ENCODE measurements around the gene MICAL3.

MICAL3 gene

DNA sequence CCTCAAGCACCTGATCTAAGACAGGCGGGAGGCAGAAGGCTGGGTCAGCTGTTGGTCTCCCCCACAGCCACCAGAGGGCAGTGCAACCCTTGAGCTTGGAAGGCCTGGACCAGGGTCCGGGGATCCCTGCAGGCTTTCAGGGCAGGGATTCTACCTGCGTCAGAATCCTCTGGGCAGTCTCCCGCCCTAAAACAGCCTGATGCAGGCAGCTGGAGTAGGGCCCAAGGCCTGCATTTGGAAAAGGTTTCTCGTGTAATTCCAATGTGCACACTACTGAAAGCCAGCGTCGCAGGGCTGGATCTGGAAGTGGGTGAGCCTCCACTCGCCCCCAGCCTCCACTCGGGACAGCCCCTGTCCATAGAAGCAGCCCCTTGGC is 281.8 kb downstream of the MICAL3 start:
- peaks cover 21% of the 10 kb centered on the region for H3K4me1 ChIP-seq (ENCODE audit: low read length)
- peak overlapping the region; percentile 51 for H3K4me2 ChIP-seq (ENCODE audit: low read length)
- no peaks in the 10 kb centered on the region for H3K27me3 ChIP-seq (ENCODE audit: low read depth, low read length)
- peaks cover 56% of the 10 kb centered on the region for H4K20me1 ChIP-seq (ENCODE audit: insufficient read depth, low read length)
- no peak overlapping the region for H2AFZ ChIP-seq (ENCODE audit: low read depth, low read length)
- TF ChIP-seq, protein P1, sequence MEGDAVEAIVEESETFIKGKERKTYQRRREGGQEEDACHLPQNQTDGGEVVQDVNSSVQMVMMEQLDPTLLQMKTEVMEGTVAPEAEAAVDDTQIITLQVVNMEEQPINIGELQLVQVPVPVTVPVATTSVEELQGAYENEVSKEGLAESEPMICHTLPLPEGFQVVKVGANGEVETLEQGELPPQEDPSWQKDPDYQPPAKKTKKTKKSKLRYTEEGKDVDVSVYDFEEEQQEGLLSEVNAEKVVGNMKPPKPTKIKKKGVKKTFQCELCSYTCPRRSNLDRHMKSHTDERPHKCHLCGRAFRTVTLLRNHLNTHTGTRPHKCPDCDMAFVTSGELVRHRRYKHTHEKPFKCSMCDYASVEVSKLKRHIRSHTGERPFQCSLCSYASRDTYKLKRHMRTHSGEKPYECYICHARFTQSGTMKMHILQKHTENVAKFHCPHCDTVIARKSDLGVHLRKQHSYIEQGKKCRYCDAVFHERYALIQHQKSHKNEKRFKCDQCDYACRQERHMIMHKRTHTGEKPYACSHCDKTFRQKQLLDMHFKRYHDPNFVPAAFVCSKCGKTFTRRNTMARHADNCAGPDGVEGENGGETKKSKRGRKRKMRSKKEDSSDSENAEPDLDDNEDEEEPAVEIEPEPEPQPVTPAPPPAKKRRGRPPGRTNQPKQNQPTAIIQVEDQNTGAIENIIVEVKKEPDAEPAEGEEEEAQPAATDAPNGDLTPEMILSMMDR (IDR thresholded peaks at IDR 0.05; ENCODE audit: low read depth, low read length), result peak; percentile 78
- TF ChIP-seq EZH2phosphoT487 (IDR thresholded peaks at IDR 0.05; ENCODE audit: low read depth), result no peak
- H3K36me3 ChIP-seq (replicated peaks; ENCODE audit: low read depth, low read length), result peaks cover 69% of the 10 kb centered on the region
- H3K79me2 ChIP-seq (ENCODE audit: low read length), result peaks cover 73% of the 10 kb centered on the region
- H3K9me3 ChIP-seq (ENCODE audit: insufficient read depth, low read length), result no peaks in the 10 kb centered on the region
- no peak overlapping the region; the same call in 1 of the 2 replicates for H3K9ac ChIP-seq (ENCODE audit: low read length)
- H3K4me3 ChIP-seq (ENCODE audit: low read length), result no peak overlapping the region
- H3K27ac ChIP-seq (ENCODE audit: low read length), result peak overlapping the region; percentile 18

DNA sequence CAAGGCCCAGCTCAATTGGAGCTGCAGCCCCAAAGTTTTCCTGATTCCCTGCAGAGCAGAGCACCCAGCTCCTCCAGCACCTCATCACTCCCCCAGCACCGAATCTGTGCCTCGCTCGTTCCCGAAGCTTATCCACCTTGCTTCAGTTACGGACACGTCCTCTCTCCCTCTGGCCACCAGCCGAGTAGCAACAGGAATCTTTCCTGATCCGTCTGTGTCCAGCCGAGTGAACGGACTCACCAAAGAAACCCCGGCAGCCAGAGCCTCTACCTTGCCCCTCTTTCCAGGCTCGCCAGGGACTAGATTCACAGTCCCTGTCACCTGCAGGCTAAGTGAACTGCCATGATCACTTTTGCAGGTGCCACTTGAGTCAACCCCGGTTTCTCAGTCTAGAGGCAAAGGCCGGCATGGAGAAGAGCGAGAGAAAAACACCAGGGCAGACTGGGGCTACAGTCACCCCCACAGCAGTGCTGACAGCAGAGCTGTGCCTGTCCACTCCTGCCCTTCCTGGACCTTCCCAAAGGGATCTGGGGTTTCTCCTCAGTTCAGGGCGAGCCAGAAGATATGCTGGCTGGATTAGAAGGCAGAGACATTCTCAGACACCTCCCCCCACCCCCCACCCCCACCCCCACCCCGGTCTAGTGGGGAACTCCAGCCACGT is 282.4 kb downstream of the MICAL3 start:
- H2AFZ ChIP-seq (ENCODE audit: low read depth, low read length), result no peak overlapping the region
- peaks cover 68% of the 10 kb centered on the region for H3K79me2 ChIP-seq (ENCODE audit: low read length)
- peaks cover 71% of the 10 kb centered on the region for H3K36me3 ChIP-seq (replicated peaks; ENCODE audit: low read depth, low read length)
- TF ChIP-seq EZH2phosphoT487 (IDR thresholded peaks at IDR 0.05; ENCODE audit: low read depth), result no peak
- TF ChIP-seq, protein P1 (IDR thresholded peaks at IDR 0.05; ENCODE audit: low read depth, low read length), result no peak
- H3K4me3 ChIP-seq (ENCODE audit: low read length), result no peak overlapping the region
- H3K4me1 ChIP-seq (ENCODE audit: low read length), result peaks cover 21% of the 10 kb centered on the region
- H3K4me2 ChIP-seq (ENCODE audit: low read length), result peak overlapping the region; percentile 33
- H4K20me1 ChIP-seq (ENCODE audit: insufficient read depth, low read length), result peaks cover 53% of the 10 kb centered on the region
- no peaks in the 10 kb centered on the region for H3K9me3 ChIP-seq (ENCODE audit: insufficient read depth, low read length)
- H3K27me3 ChIP-seq (ENCODE audit: low read depth, low read length), result no peaks in the 10 kb centered on the region
- peak overlapping the region; percentile 54 for H3K27ac ChIP-seq (ENCODE audit: low read length)
- H3K9ac ChIP-seq (ENCODE audit: low read length), result peak overlapping the region; percentile 17; the same call in 1 of the 2 replicates

DNA sequence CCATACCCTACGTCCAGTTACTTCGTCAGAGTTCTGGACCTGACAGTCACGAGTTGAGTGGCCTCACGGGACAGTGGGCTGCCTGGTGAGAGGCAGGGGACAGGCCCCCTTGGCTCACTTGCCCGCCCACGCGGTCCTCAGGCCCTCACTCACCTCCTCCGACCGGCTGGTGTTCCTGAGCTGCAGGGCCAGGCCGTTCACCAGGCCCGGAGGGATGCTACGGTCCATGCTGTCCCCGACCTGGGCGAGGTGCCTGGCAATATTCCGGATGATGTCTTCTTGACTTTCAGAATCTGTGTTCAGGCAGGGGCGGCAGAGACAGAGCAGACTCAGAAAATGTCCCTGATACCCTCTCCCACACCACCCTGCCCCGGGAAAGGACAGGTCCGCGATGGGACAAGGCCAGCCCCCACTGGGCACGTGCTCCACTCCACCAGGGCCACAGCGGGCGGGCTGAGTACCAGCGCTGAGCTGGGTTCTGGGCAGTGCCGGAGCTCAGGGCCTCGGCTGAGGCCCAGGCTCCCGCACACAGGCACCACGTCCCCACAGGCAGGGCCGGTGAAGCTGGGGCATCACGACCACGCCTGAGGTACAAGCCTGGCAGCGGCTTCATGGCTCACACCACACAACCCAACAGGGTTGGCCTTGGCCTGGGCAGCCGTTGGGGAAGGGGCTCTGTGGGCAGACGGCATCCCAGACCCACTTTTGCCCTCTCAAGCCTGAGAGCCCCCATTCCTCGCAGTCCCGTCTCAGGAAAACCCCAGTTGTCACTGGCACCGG is 285.0 kb downstream of the MICAL3 start:
- Histone ChIP-seq H2AFZ (ENCODE audit: low read depth, low read length) (no peak overlapping the region), H3K27me3 (ENCODE audit: low read depth, low read length) (no peaks in the 10 kb centered on the region), H3K36me3 (replicated peaks; ENCODE audit: low read depth, low read length) (peaks cover 82% of the 10 kb centered on the region), H4K20me1 (ENCODE audit: insufficient read depth, low read length) (peaks cover 36% of the 10 kb centered on the region), H3K27ac (ENCODE audit: low read length) (no peak overlapping the region), H3K9me3 (ENCODE audit: insufficient read depth, low read length) (no peaks in the 10 kb centered on the region), H3K79me2 (ENCODE audit: low read length) (peaks cover 42% of the 10 kb centered on the region), H3K4me1 (ENCODE audit: low read length) (peaks cover 21% of the 10 kb centered on the region), H3K4me3 (ENCODE audit: low read length) (no peak overlapping the region), H3K9ac (ENCODE audit: low read length) (no peak overlapping the region), H3K4me2 (ENCODE audit: low read length) (no peak overlapping the region)
- TF ChIP-seq, protein P1 (IDR thresholded peaks at IDR 0.05; ENCODE audit: low read depth, low read length), result no peak
- TF ChIP-seq EZH2phosphoT487 (IDR thresholded peaks at IDR 0.05; ENCODE audit: low read depth), result no peak

- Histone ChIP-seq H3K27ac (ENCODE audit: low read length) (no peak overlapping the region), H3K79me2 (ENCODE audit: low read length) (peaks cover 34% of the 10 kb centered on the region), H3K9me3 (ENCODE audit: insufficient read depth, low read length) (no peaks in the 10 kb centered on the region), H3K36me3 (replicated peaks; ENCODE audit: low read depth, low read length) (peaks cover 82% of the 10 kb centered on the region), H2AFZ (ENCODE audit: low read depth, low read length) (no peak overlapping the region), H3K4me1 (ENCODE audit: low read length) (peaks cover 18% of the 10 kb centered on the region), H4K20me1 (ENCODE audit: insufficient read depth, low read length) (peaks cover 28% of the 10 kb centered on the region), H3K9ac (ENCODE audit: low read length) (no peak overlapping the region), H3K27me3 (ENCODE audit: low read depth, low read length) (no peaks in the 10 kb centered on the region), H3K4me2 (ENCODE audit: low read length) (no peak overlapping the region), H3K4me3 (ENCODE audit: low read length) (no peak overlapping the region)
- TF ChIP-seq, protein P1 (IDR thresholded peaks at IDR 0.05; ENCODE audit: low read depth, low read length), result no peak
- TF ChIP-seq EZH2phosphoT487 (IDR thresholded peaks at IDR 0.05; ENCODE audit: low read depth), result no peak
Measured at GRCh38 chr22:17738386-17739128, 285.8 kb downstream of the MICAL3 start.

Data from OCI-LY3 (cell line).